NCI-H1694 (cell line): ENCODE results near the gene SLC24A4.
A peak's percentile ranks its signal among the peaks of the same experiment; 100 is the strongest.
"Not testable (repeated sequence)": the region's sequence is repeated elsewhere in the genome, so short reads cannot be mapped to it uniquely, and the experiment has no call there.

ENCODE experiments used
- DNase-seq: peaks from one replicate; lab custom pipeline; 2025; lab: John Stamatoyannopoulos, UW

The SLC24A4 gene

DNA sequence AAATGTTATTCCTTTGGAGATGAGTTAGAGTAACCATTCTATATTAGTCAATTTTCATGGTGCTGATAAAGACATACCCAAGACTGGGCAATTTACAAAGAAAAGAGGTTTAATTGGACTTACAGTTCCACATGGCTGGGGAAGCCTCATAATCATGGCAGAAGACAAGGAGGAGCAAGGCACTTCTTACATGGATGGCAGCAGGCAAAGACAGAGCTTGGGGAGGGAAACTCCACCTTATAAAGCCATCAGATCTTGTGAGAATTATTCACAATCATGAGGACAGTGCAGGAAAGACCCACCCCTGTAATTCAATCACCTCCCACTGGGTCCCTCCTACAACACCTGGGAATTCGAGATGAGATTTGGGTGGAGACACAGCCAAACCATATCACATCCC is 79.5 kb downstream of the SLC24A4 start:
- not testable (repeated sequence) for DNase-seq

DNA sequence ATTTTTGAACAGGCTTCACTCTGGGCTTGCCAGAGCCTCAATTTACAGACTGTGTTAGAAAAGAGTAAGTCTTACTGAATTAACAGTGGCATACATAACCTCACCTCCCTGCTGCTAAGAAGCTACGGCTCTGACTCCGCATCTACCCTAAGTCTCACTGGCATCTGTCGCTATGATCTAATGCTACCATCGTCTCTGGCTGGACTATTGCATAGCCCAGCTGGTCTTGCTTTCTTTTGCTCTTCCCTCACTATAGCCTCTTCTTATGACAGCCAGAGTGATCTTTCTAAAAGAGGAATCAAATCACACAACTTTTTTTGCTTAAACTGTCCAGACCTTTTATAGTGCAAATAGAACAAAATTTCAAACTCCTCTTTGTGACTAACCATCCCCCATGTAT is 81.1 kb downstream of the SLC24A4 start:
- DNase-seq, result peak; percentile 24

DNA sequence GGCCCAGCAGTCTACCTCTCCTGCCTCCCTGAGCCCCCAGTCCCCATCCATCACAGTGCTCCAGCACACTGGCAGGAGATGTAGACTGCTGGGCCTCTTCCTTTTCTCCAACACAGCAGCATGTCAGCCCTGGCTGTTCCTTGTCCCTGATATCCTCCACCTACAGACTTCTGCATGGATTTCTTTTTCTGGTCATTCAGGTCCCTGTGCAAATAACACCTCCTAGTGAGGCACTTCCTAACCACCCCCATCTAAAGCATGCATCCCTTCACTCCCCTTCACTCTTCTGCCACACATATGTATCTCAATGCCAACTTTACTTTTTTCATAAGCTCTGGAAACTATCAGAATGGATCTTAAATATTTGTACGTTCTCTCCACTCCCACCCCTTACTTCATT is 81.5 kb downstream of the SLC24A4 start:
- no peak for DNase-seq

DNA sequence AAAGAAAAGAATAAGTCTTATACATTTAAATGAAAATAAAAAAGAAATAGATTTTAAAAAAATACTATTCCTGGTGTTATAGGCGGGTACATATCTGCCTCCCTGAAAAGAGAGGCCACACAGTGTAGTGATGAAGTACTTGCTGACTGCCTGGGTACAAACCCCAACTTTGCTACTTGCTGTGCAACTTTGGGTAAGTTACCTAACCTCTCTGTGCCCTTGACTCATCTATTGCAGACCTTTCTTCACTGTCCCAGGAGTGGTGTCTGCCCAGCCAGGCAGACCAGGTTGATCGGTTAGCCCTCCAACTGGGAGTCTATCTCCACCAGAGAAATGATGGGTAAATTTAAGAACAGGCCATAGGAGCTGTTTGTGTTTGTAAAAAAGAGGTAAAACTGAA is 82.0 kb downstream of the SLC24A4 start:
- DNase-seq, result no peak

DNA sequence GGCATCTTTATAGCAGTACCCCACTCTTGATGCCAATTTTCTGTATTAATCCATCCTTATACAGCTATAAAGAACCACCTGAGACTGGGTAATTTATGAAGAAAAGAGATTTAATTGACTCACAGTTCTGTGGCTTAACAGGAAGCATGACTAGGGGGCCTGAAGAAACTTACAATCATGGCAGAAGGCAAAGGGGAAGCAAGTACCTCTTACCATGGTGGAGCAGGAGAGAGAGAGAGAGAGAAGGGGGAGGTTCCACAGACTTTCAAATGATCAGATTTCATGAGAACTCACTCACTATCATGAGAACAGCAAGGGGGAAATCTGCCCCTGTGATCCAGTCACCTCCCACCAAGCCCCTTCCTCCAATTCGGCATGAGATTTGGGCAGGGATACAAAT is 84.4 kb downstream of the SLC24A4 start:
- no peak for DNase-seq

DNA sequence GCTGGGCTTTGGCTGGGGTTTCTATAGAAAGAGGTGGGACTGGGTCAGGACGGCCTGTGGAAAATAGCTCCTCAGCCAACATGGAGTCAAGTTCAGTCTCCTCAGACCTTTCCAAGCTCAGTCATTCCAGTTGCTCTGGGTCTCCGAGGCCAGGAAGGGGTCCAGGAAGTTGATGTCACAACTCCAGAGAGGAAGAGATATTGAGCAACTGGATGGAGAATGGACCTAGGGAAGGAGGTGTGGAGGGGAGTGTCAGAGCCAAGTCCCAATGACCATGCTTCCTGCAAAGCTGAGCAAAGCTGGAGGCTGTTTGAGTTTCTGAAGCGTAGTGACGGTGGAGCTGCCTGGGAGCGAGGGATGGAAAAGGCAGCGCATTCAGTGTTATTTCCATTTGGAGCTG is 86.1 kb downstream of the SLC24A4 start:
- no peak for DNase-seq

DNA sequence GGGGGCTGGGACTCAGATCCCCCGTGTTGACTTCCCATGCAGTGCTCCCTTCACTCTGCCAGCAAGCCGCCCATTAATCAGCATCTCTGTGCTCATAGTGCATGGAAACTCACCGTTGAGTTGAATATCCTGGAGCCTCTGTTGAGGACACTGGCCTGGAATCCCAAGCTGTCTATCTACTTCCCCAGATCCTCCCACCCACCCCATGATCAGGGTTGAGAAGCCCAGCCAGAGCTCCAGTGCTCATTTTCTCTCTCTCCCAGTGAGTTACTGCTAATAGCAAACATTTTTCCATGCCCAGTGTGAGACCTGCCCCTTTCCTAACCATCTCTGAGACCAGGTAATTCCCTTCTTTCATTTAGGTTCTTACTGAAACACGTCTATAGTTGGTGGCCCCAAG is 88.2 kb downstream of the SLC24A4 start:
- DNase-seq, result no peak

DNA sequence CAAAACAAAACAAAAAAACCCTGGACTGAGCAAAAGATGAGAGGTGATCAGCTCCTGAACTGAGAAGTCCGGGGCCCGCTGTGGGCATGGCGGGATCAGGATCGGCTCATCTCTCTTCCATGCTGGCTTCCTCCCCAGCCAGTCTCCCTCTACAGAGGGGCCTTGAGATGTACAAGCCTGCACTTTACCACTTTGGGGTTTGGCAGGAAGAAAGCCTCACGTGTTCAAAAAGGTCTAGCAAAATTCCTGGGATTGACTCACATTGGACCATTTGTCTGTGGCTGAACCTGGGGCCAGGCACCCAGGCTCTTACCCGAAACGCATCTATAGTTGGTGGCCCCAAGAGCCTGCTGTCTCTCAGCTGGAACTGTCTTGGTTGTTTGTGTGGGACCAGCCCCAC is 89.0 kb downstream of the SLC24A4 start:
- no peak for DNase-seq

DNA sequence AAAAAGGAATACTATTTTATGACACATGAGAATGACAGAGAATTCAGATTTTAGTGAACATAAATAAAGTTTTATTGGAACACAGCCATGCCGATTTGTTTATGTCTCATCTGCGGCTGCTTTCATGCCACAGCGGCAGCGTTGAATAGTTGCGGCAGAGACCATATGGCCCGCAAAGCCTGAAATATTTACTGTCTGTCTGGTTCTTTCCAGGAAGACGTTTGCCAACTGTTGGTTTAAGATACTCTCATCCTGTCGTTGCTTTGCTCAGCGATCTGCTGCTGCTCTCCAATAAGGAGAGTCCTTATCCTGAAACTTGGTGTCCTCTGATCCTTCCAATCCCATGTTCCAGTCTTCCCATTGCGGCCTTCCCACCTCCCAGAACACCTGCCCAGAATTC is 89.9 kb downstream of the SLC24A4 start:
- peak; percentile 80 for DNase-seq

DNA sequence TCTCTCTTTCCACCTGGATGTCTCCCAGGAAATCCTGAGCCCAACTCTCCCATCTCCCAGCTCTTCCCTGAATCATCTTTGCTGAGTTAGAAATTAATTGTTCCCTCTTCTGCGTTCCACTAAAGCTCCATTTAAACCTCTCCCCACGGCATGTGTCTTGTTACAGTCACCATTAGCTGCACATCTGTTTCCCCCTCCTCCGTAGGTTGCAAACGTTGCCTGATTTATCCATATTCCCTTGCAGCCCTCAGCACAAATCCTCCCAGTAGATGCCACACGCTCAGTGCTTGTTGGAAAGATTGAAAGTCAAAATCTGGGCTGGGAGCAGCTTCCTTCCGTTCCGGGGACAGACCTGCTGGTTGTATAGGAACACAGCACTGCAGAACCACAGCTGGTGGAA is 90.4 kb downstream of the SLC24A4 start:
- peak; percentile 72 for DNase-seq

DNA sequence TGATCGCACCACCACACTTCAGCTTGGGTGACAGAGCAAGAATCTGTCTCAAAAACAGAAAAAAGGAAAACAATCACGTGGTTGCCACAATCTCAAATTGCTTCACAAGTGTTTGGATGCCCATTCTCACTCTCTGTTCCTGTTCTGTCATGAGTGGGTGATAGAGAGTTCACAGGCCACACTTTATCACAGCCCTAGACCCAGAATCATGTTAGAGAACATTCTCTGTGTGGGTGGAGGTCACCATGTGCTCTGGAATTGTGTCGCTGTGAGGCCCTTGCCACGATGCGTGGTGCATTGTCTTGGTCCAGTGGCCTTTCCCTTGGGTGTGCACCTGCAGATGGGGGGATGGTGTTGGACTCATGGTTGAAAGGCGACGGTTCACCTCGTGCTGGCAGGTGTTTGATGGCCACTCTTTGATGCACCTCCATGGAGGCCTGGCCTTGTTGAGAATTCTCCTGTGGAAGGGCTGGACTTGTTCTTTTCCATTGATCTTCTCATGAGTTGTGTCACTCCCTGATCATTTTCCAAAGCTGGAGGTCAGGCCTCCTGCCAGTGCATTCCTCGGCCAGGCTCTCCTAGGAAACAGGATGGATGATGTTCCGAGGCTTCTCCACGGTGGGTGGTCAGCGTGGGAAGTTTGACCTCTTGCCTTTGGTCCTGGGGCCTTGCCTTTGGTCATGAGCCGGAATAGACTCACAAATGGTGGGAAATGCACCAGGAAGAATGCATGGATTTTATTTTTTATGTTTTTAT is 91.9 kb downstream of the SLC24A4 start:
- no peak for DNase-seq

DNA sequence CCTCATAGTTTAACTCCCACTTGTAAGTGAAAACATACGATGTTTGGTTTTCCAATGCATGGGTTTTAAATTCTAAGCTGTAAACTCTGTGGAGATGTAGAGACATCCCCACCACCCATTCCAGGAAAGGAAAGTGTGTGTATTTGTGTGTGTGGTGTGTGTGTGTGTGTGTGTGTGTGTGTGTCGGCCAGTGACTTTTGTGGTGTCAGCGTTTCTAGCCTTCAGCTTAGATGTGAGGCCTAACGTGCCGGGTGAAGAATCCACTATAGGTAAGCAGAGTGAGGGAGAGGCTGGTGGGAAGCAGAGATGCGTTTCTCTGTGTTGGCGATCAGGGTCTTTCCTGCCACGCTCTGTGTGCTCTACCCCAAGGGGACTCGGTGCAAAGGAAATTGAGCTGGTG is 93.0 kb downstream of the SLC24A4 start:
- no peak for DNase-seq

DNA sequence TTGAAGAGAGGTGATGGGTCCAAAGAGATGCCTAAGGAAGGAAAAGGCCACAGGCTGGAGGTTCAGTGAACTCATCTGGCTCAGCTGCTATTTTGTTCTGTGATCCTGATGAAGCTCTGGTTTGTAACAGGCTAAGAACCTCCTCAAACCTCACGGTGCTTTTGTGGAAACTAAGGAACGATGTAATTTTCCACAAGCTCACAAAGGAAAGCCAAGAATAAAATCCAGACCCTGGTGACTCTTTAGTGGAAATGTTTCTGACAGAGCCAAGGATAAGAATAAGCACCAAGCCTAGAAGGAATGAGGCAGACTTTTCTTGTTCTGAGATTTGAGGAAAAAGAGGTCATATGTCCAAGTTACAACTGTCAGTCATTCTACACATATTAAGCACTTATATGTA is 93.6 kb downstream of the SLC24A4 start:
- DNase-seq, result no peak

DNA sequence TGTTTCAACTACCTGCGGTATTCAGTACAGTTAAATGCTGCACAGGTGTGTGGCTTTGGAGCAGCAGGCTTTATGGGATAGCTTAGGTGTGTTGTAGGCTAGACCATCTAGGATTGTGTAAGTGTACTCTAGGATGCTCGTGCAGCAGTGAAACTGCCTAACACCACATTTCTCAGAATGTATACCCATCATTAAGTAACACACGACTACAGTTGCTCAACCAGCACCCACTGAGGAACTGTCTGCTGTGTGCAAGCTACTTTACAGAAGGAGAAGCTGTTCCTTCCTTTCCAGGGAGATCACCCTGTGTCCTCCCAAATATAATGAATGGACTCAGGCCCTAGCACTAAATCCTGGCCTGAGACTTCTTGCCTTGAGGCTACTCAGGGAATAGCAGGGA is 94.8 kb downstream of the SLC24A4 start:
- no peak for DNase-seq

DNA sequence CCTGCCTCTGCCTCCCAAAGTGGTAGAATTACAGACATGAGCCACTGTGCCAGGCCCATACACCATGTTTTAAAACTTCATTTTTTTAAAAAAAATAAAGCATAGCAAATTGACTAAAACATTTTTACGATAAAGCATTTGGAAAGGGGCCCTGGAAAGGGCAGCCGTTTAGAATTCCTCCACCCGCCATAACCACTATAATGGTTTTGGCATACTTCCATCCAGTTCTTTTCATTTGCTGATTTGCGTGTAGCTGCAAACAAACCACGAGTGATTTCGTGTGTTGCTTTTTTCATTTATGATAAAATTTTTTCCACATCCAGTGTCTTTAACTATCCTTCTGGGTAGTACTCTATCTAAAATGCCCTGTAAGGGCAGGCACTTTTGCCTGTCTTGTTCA is 98.8 kb downstream of the SLC24A4 start:
- no peak for DNase-seq

DNA sequence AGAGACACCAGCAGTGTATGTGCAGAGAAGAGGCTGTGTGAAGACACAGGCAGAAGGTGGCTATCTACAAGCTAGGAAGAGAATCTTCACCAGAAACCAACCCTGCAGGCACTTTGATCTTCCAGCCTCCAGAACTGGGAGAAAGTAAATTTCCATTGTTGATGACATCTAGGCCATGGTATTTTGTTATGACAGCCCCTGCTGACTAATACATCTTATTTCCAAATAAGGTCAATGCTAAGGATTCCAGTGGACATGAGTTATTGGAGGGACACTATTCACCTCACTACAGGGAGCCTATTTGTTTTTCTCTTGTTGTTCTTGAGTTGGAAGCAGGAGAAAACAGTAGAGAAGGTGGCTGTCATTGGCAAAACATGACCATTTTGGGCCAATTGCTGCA is 102.1 kb downstream of the SLC24A4 start:
- DNase-seq, result no peak

DNA sequence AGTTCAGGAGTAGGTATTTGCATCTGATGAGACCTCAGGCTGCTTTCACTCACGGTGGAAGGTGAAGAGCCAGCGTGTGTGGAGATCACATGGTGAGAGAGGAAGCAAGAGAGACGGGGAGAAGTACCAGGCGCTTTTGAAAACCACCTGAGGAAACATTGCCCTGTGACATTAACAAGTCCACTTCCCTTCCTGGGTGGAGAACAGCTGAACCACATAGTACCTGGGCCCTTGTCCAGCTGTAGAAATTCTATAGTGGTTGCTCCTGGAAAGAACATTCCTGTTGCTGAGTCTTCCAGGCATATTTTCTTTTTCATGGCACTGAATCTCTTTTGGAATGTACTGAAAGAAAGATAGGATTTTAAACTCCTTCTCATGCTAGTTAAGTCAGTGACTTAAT is 103.3 kb downstream of the SLC24A4 start:
- DNase-seq, result no peak

DNA sequence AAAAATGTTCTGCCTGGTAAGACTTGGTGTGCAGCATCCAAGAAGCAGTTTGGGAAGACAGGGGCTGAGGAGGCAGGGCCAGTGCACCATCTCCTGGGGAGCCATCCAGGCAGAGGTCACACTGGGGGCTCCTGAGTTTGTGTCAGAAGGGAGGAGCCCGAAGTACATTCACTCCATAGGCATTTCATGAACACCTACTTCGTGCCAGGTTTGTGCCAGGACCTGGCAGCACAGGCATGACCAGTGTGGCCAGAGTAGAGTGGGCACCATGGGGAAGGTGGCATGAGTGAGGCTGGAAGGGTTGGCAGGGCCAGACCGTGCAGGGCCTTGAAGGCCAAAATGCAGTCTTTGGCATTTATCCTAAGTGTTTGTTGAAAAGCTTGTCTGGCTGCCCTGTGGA is 104.1 kb downstream of the SLC24A4 start:
- no peak for DNase-seq

DNA sequence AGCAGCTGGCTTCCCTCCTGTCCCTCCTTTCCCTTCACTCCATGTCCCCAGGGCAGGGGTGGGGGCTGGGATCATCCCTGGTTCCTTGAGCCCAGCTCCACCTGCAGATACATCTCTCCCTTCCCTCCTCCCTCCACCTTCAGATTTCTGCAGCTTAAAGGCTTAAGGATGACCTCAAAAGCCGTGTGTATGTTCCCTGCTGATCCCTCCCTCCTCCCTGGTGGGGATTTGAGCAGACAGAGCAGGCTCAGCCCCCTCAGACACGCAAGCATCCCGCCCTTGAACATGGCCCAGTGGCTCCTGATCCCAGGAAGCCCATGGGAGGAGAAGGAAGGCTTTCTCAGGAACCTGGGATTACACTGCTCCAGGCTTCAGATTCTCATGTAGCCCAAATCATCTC is 107.7 kb downstream of the SLC24A4 start:
- DNase-seq, result no peak

DNA sequence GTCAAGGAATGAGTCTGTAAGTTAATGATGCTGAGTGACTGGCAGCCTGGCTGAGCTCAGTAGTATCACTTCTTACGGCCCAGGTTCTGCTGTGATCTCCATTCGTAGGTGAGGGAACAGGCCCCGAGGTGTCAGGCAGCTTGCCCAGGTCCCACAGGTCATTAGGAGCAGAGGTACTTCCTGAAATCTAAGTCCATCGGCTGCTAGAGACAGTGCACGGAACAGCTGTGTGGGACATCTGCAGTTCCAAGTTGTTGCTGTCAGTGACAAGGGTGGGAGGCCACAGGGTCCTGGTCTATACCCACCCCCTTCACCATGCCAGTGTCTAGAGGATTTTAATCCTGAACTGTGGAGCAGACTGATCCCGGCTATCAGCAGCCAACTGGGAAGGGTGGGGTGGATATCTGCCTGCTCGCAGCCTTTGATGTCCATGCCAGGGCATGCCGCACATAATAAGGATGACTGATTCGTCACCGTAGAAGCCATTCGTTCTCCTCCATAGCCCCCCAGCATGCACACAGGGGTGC is 108.3 kb downstream of the SLC24A4 start:
- DNase-seq, result no peak

DNA sequence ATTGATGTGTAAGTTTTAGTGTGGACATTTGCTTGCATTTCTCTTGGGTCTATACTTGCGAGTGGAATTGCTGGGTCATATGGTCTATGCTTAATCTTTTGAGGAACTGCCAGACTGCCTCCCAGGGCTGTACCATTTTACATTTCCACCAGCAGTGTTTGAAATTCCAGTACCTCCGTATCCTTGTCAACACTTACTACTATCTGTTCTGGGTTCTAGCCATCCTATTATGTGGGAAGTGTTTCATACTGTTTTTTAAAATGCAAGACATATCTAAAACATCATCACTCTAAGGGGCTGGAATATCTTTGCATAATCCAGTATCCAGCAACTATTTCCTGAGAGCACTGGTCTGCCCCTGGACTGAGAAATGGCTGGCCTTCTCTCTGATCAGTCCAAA is 110.4 kb downstream of the SLC24A4 start:
- DNase-seq, result no peak

DNA sequence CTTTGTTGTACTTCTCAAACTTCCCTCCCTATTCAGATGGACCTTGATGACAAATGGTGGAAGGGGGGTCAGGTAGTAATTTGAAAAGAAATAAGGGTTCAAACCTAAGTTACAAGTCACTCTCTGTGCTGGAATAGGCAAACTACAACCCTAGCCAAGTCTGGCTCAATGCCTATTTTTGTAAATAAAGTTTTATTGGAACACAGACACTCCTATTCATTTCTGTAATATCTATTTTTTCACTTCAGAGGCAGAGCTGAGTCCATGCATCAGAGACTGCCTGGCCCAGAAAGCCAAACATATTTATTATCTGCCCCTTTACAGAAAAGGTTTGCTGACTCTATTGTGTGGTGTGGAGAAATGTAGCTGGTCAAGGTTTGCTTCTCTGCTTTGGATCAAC is 112.2 kb downstream of the SLC24A4 start:
- DNase-seq, result no peak

DNA sequence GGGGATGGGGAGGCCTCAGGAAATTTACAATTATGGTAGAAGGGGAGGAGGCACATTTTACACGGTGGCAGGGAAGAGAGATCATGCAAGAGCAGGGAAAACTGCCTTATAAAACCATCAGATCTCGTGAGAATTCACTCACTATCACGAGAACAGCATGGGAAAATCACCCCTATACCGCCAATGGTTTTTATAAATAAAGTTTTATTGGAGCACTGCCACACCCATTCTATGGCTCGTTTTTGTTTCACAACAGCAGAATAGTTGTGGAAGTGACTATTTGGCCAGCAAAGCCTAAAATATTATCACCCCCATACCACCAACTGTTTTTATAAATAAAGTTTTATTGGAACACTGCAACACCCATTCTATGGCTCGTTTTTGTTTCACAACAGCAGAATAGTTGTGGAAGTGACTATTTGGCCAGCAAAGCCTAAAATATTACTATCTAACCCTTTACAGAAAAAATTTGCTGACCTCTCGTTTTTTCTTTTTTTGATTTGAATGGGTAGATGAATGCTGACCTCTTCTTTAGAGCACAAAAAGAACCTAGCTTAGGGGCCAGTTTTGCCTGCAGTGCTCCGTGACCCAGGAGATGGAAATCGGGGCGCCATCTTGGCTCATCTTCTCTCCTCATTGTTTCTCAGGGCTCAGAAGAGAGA is 113.3 kb downstream of the SLC24A4 start:
- DNase-seq, result no peak

DNA sequence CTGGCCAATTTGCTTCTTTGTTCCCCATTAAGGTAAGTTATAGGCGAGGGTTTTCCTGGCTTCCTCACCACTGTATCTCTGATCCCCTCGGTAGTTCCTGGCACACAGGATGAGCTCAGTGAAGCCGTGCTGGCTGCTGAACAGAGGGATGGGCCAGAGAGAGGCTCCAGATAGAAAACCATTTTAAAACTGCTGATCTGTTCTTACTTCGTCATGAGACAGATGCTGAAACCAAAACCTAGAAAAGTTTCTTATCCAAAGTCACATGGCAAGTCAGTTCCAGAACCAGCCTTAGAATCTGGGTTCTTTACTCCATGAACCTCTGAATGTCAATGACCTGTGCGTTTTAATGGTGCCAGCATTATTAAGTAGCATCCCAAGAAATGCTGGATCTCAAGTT is 114.3 kb downstream of the SLC24A4 start:
- DNase-seq, result no peak
